Skeletal muscle satellite cell (primary cell): ENCODE measurements around the gene SAMD1.

Experiments
- H3K27me3 ChIP-seq: 2 replicates; pipeline ENCODE4 v1.7.0; 2013; ENCODE audit warnings: low read length; ENCODE audit not compliant: control insufficient read depth, insufficient read depth
- H3K36me3 ChIP-seq: 2 replicates; pipeline ENCODE4 v1.7.0; 2013; ENCODE audit warnings: mild to moderate bottlenecking, control low read depth, low read length; ENCODE audit not compliant: insufficient read depth
- H3K4me1 ChIP-seq: 2 replicates; pipeline ENCODE4 v1.7.0; 2013; ENCODE audit warnings: low read length; ENCODE audit not compliant: control insufficient read depth, insufficient read depth
- H3K4me2 ChIP-seq: 2 replicates; pipeline ENCODE4 v1.7.0; 2013; ENCODE audit warnings: mild to moderate bottlenecking, low read length
- H3K4me3 ChIP-seq: 2 replicates; pipeline ENCODE4 v1.7.0; 2013; ENCODE audit warnings: low read length
- H3K9ac ChIP-seq: 2 replicates; pipeline ENCODE4 v1.7.0; 2013; ENCODE audit warnings: mild to moderate bottlenecking, low read depth, low read length, moderate library complexity
- H3K9me3 ChIP-seq: replicated peaks from 2 replicates; pipeline ENCODE4 v1.7.0; 2013; ENCODE audit warnings: mild to moderate bottlenecking, control low read depth, low read length

Gene SAMD1

DNA sequence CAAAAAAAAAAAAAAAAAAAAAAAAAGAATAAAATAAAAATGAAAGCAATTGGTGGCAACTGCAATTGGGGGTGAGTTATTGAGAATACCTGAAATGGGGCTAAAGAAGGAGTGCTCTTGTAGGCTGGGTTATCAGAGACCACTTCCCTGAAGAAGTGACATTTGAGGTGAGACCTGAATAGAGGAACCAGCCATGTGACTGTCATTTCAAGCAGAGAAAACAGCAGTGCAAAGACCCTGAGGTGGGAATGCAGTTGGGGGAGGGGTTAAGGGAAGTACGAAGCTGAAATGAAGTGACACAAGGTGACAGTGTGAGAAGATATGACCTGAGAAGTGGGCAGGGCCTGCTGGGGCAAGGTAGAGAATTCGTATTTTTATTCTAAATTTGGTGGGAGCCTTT is 24.4 kb downstream of the SAMD1 start:
- no peak overlapping the region for H3K4me3 ChIP-seq
- H3K27me3 ChIP-seq = peaks cover 4% of the 10 kb centered on the region
- no peaks in the 10 kb centered on the region for H3K4me1 ChIP-seq
- H3K9me3 ChIP-seq = no peaks in the 10 kb centered on the region
- no peaks in the 10 kb centered on the region for H3K36me3 ChIP-seq
- no peak overlapping the region for H3K9ac ChIP-seq
- no peak overlapping the region for H3K4me2 ChIP-seq

- H3K9me3 ChIP-seq = no peaks in the 10 kb centered on the region
- H3K36me3 ChIP-seq = no peaks in the 10 kb centered on the region
- H3K4me3 ChIP-seq = no peak overlapping the region
- peaks cover 32% of the 10 kb centered on the region for H3K27me3 ChIP-seq
- no peaks in the 10 kb centered on the region for H3K4me1 ChIP-seq
- H3K4me2 ChIP-seq = no peak overlapping the region
- no peak overlapping the region for H3K9ac ChIP-seq
These were observed 27.4 kb downstream of the SAMD1 start for GRCh38 chr19:14063105-14063504.

- H3K4me3 ChIP-seq = no peak overlapping the region
- H3K9me3 ChIP-seq = no peaks in the 10 kb centered on the region
- no peaks in the 10 kb centered on the region for H3K4me1 ChIP-seq
- peaks cover 34% of the 10 kb centered on the region for H3K27me3 ChIP-seq
- H3K36me3 ChIP-seq = no peaks in the 10 kb centered on the region
- no peak overlapping the region for H3K4me2 ChIP-seq
- no peak overlapping the region for H3K9ac ChIP-seq
These were observed 28.0 kb downstream of the SAMD1 start for GRCh38 chr19:14062558-14062855.

DNA sequence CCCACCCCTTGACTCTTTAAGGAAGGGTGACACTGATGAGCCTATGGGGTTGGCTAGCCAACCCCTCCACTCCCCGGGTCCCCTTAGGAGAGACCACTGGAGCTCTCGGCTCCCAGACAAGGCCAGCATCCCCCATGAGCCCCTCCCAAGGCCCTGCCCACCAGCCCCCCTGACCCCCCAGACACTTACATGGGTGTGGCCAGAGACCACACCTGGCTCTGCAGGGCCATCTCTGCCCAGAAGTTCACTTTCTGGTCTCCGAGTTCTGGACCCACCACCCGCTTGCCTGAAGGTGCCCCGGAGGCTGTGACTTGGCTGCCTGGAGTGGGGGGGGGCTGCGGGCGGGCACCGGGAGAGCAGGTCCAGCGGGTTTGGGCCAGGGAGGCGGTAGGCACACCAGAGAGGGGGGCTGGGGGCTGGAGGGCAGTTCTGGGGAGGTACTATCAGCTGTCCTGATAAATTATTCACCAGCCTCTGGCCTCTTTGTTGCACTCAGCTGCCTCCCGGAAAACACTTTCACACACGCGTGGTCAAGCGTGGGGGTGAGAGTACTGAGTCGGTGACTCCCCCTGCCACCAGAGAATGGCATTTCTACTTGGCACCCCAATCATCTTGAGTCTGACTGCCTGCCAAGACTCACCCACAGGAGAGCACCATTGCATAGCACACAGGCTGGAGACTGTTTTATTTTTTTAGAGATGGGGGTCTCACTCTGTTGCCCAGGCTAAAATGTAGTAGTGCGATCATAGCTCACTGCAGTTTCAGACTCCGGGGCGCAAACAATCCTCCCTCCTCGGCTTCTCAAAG is 28.6 kb downstream of the SAMD1 start, which contains the start of gene PALM3:
Gene PALM3 (minus strand): TSS at position 326 of the 807 bp plus-strand sequence. CDS start 96 bp downstream, at position 230.
- no peaks in the 10 kb centered on the region for H3K9me3 ChIP-seq
- no peak within 1 kb of the TSS for H3K4me3 ChIP-seq
- no peaks in the 10 kb centered on the region for H3K4me1 ChIP-seq
- H3K27me3 ChIP-seq = peaks cover 34% of the 10 kb centered on the region
- no peak within 1 kb of the TSS for H3K9ac ChIP-seq
- no peaks in the 10 kb centered on the region for H3K36me3 ChIP-seq
- H3K4me2 ChIP-seq = no peak within 1 kb of the TSS

DNA sequence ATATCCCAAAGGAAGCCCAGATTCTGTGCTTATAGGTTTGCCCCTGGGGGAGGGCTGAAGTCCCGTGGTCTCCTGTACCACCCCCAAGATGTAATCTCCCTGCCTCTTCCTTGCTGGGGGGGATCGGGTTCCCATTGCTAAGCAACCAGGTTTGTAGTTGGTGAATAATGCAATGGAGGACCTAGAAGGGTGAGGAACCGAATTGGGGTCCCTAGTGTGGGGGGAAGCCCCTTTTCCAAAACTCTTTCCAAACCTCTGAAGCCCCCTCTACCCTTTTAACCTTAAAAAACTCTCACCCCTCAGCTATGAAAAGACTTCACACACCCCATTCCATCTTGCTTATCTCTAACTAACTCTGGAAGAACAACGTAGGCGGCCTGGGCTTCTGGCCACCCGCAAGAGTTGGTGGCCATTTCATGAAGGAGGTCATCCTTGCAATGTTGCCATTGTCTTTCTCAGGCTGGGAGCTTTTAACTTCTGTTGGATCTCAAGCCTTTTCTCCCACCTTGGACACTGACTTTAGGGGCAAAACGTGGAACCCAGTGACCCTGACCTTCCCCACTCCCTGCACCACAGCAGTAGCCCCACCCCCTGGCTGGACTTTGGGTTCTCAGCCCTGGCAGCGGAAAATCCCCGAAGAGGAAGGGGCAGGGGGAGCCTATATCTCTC is 29.3 kb downstream of the SAMD1 start:
- Histone ChIP-seq H3K4me1 (no peaks in the 10 kb centered on the region), H3K9me3 (no peaks in the 10 kb centered on the region), H3K9ac (no peak overlapping the region), H3K27me3 (peaks cover 34% of the 10 kb centered on the region), H3K36me3 (no peaks in the 10 kb centered on the region), H3K4me2 (no peak overlapping the region), H3K4me3 (no peak overlapping the region)

DNA sequence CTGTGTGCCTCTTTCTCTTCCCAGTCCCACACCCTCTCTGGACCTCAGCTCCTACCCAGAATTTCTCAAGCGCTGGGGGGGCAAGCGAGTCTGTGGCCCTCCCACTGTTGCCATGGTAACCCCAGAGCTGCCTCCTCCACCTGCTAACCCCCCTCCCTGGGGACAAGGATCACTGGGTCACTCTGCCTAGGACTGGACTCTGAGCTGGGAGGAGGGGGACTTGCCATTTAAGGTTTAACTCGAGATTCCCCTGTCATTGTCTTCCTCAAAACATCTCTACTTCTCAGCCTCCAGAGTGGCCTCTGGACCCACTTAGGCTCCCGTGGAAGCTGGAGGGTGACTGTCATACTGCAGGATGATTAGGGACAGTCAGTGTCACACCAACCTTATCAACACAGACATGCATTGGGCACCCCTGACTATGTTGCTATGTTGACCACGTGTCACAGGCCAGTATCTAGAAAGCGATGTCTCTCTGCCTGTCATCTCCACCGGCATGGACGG is 30.8 kb downstream of the SAMD1 start:
- Histone ChIP-seq H3K9ac (no peak overlapping the region), H3K27me3 (peaks cover 34% of the 10 kb centered on the region), H3K4me2 (no peak overlapping the region), H3K4me1 (no peaks in the 10 kb centered on the region), H3K4me3 (no peak overlapping the region), H3K36me3 (no peaks in the 10 kb centered on the region), H3K9me3 (no peaks in the 10 kb centered on the region)

DNA sequence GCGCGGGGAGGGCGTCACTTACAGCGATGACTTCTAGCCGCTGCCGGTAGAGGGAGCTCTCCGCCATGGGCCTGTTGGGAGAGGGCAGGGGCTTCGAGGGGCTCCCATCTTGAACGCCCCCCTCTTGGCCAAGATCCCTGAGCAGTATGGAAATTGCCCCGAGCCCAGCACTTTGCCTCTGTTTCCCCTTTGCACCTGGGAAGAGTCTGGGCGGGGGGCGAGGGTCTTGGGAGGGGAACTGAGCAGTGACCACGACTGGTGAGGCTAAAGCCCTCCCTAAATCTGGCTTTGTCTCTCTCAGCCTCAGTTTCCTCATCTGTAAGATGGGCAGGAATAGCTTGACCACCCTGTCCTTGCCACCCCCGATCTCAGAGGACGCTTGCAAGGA is 31.5 kb downstream of the SAMD1 start:
- Histone ChIP-seq H3K9ac (no peak overlapping the region), H3K9me3 (no peaks in the 10 kb centered on the region), H3K4me1 (no peaks in the 10 kb centered on the region), H3K36me3 (no peaks in the 10 kb centered on the region), H3K4me3 (no peak overlapping the region), H3K27me3 (peaks cover 34% of the 10 kb centered on the region), H3K4me2 (peak overlapping the region; percentile 35)

DNA sequence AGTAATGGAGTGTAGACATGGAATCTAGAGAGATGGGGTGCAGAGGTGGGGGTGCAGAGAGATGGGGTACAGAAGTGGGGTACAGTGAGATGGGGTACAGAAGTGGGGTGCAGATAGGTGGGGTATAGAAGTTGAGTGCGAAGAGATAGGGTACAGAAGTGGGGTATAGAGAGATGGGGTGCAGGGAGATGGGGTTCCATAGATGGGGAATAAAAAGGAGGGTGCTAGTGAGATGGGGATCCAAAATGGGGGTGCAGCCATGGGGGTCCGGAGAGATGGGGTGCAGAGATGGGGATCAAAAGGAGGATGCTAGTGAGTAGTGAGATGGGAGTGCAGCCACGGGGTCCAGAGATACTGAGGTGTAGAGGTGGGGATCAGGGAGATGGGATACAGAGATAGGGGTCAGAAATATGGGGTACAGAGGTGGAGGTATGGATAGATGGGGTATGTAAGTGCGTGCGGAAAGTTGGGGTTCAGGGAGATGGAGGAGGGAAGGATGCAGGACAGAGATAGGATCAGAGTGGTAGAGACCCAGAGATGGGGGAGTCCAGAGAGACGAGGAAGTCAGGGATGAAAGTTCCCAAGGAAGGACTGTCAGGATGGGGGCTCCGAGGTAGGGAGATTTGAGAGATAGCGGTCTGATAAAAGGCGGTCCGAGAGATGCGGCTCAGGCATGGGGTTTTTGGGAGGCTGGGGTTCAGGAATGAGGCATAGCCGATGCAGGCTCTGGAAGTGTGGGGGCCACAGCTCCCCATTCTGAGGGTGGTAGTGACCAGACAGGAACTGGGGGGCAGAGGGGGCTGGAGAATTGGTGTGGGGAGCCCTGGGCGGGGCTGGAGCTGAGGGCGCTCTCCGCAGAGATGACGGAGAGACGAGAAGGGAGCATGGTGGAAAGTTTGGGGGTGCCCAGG is 32.1 kb downstream of the SAMD1 start:
- no peaks in the 10 kb centered on the region for H3K9me3 ChIP-seq
- H3K27me3 ChIP-seq = peaks cover 34% of the 10 kb centered on the region
- no peaks in the 10 kb centered on the region for H3K36me3 ChIP-seq
- no peak overlapping the region for H3K4me3 ChIP-seq
- no peaks in the 10 kb centered on the region for H3K4me1 ChIP-seq
- H3K9ac ChIP-seq = no peak overlapping the region
- peak overlapping the region; percentile 69 for H3K4me2 ChIP-seq

DNA sequence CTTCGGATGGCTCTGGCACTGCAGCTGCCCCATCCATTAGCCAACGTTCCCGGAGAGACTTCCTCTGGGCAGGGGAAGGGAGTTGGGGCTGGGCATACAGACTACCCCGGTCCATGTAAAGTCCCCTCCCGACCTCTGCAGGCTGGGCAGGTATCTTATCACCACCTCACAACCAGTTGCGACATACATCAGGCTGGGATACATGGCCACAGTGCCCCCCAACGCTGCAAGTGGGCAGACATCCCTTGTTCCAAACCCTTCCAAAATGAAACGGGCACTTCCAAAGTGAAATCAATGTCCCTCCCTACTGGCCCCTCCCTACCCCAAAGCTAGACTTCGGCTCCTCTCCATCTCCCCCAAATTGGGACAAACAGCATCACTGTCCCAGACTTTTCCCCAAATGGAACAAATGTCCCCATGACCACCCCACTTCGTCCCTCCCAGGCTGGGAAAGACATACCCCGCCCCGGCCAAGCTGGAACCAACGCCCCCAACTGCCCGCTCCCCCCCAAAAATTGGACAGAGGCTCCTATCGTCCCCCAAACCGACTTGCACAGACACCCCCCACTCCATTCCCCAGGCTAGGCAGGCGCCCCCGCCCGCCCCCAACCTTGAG is 33.7 kb downstream of the SAMD1 start:
- no peak overlapping the region for H3K9ac ChIP-seq
- peak overlapping the region; percentile 64 for H3K4me2 ChIP-seq
- H3K4me3 ChIP-seq = no peak overlapping the region
- H3K9me3 ChIP-seq = no peaks in the 10 kb centered on the region
- no peaks in the 10 kb centered on the region for H3K4me1 ChIP-seq
- H3K36me3 ChIP-seq = no peaks in the 10 kb centered on the region
- peaks cover 34% of the 10 kb centered on the region for H3K27me3 ChIP-seq

- Histone ChIP-seq H3K9ac (no peak overlapping the region), H3K4me3 (no peak overlapping the region), H3K4me1 (no peaks in the 10 kb centered on the region), H3K9me3 (no peaks in the 10 kb centered on the region), H3K36me3 (no peaks in the 10 kb centered on the region), H3K27me3 (peaks cover 30% of the 10 kb centered on the region), H3K4me2 (no peak overlapping the region)
These were observed 34.4 kb downstream of the SAMD1 start for GRCh38 chr19:14056069-14056666.
